OCI-LY7 (cell line): ENCODE results near the gene XIRP2. TPM values are rescaled to one million over a fixed set of nuclear protein-coding genes. Genes with fewer than 3 reads are reported as not detected.
"Not testable (repeated sequence)": the region's sequence is repeated elsewhere in the genome, so short reads cannot be mapped to it uniquely, and the experiment has no call there.

Experiments
- BruUV-seq: library from RNA; stranded (reverse); fragments of 400-500 nt; replicated peaks from 2 replicates; lab custom pipeline; 2021; lab: Mats Ljungman, UMichigan
- CTCF ChIA-PET: fragments of 300-600 bp; sonication (Branson Sonifier 250); formaldehyde crosslinking; loops from one replicate; lab custom pipeline; 2022; ENCODE audit warnings: antibody characterized with exemption; ENCODE audit not compliant: unreplicated experiment; lab: Charles Lee
- POLR2A ChIA-PET: fragments of 300-600 bp; sonication (Branson Sonifier 250); formaldehyde crosslinking; loops from one replicate; lab custom pipeline; 2022; ENCODE audit warnings: antibody characterized with exemption; lab: Charles Lee
- DNase-seq: peaks from one replicate; pipeline ENCODE4 v3.0.0-alpha.2; 2015; ENCODE audit warnings: low spot score
- H2AFZ ChIP-seq: fragments of 200-600 bp; sonication (generic), shearing (Covaris generic); 2 replicates; pipeline ENCODE4 v1.6.1; 2014; ENCODE audit warnings: mild to moderate bottlenecking, antibody characterized with exemption, low read length, moderate library complexity
- H3K27ac ChIP-seq: fragments of 200-600 bp; sonication (generic); 2 replicates; pipeline ENCODE4 v1.5.1; 2014; ENCODE audit warnings: mixed run types, low read depth, mild to moderate bottlenecking, moderate library complexity, low read length, inconsistent platforms; ENCODE audit not compliant: poor library complexity, severe bottlenecking
- H3K36me3 ChIP-seq: fragments of 200-600 bp; sonication (generic); 2 replicates; pipeline ENCODE4 v1.6.1; 2014; ENCODE audit warnings: mild to moderate bottlenecking, antibody characterized with exemption, low read length, moderate library complexity, mixed read lengths; ENCODE audit not compliant: insufficient read depth
- H3K4me1 ChIP-seq: fragments of 200-600 bp; sonication (generic); 2 replicates; pipeline ENCODE4 v1.5.1; 2014; ENCODE audit warnings: mild to moderate bottlenecking, low read length; ENCODE audit not compliant: insufficient read depth, poor library complexity, severe bottlenecking
- H3K4me2 ChIP-seq: fragments of 200-600 bp; sonication (generic); 2 replicates; pipeline ENCODE4 v1.6.1; 2014; ENCODE audit warnings: mild to moderate bottlenecking, low read length
- H3K4me3 ChIP-seq: fragments of 200-600 bp; sonication (generic); 2 replicates; pipeline ENCODE4 v1.5.1; 2014; ENCODE audit warnings: mild to moderate bottlenecking, low read depth, low read length; ENCODE audit not compliant: poor library complexity, severe bottlenecking
- H3K79me2 ChIP-seq: fragments of 200-600 bp; sonication (generic); 2 replicates; pipeline ENCODE4 v1.6.1; 2016; ENCODE audit warnings: low read depth, mild to moderate bottlenecking, low read length, moderate library complexity, mixed read lengths; ENCODE audit not compliant: insufficient read depth
- H3K9me2 ChIP-seq: fragments of 200-600 bp; sonication (generic); 2 replicates; pipeline ENCODE4 v1.6.1; 2016; ENCODE audit warnings: mild to moderate bottlenecking, low read length, mixed read lengths; ENCODE audit not compliant: insufficient read depth
- H3K9me3 ChIP-seq: fragments of 200-600 bp; sonication (generic); 2 replicates; pipeline ENCODE4 v1.6.1; 2014; ENCODE audit warnings: mild to moderate bottlenecking, mixed run types, low read length, mixed read lengths
- H4K20me1 ChIP-seq: fragments of 200-600 bp; sonication (generic); 2 replicates; pipeline ENCODE4 v1.6.1; 2014; ENCODE audit warnings: mild to moderate bottlenecking, antibody characterized with exemption, low read length, moderate library complexity, mixed read lengths; ENCODE audit not compliant: insufficient read depth
- EZH2phosphoT487 ChIP-seq: fragments of 200-600 bp; sonication (generic); IDR thresholded peaks from 2 replicates; pipeline ENCODE4 v1.6.1; 2018; ENCODE audit warnings: low read depth, borderline replicate concordance, mild to moderate bottlenecking, mixed run types, antibody characterized with exemption, low read length, moderate library complexity, mixed read lengths
- intact Hi-C: fragments of 100-400 bp; cut with micrococcal nuclease; formaldehyde crosslinking; loops from one replicate; pipeline ENCODE4 v1.10.0; 2022; ENCODE audit not compliant: unreplicated experiment
- total RNA-seq, 2 experiments: library from RNA; depleted of rRNA in 1 of 2; stranded (reverse); fragments of >200 nt in 1 of 2; shearing (Covaris generic) in 1 of 2; gene quantifications; 2 replicates each; pipeline ENCODE4 v1.2.3, GENCODE V29; 2014 to 2022
- TF ChIP-seq, protein P1 (sequence below): fragments of 200-600 bp; sonication (generic); conservative IDR thresholded peaks from 2 replicates; pipeline ENCODE4 v1.5.1; 2014; ENCODE audit warnings: mild to moderate bottlenecking, antibody characterized with exemption, low read length, moderate library complexity, mixed read lengths

XIRP2 gene
- total RNA-seq, 2 experiments from 2014 or later, result not detected

GRCh38 chr2:167069855-167070254, 181.6 kb downstream of the XIRP2 start:
- POLR2A ChIA-PET, result no interaction called here
- Histone ChIP-seq H3K36me3 (no peaks in the 10 kb centered on the region), H3K27ac (no peak overlapping the region), H3K9me3 (no peaks in the 10 kb centered on the region), H3K4me2 (no peak overlapping the region), H4K20me1 (no peaks in the 10 kb centered on the region), H3K9me2 (no peaks in the 10 kb centered on the region), H2AFZ (no peak overlapping the region), H3K4me1 (no peaks in the 10 kb centered on the region), H3K79me2 (no peaks in the 10 kb centered on the region), H3K4me3 (no peak overlapping the region)
- CTCF ChIA-PET, result no interaction called here
- TF ChIP-seq, protein P1, sequence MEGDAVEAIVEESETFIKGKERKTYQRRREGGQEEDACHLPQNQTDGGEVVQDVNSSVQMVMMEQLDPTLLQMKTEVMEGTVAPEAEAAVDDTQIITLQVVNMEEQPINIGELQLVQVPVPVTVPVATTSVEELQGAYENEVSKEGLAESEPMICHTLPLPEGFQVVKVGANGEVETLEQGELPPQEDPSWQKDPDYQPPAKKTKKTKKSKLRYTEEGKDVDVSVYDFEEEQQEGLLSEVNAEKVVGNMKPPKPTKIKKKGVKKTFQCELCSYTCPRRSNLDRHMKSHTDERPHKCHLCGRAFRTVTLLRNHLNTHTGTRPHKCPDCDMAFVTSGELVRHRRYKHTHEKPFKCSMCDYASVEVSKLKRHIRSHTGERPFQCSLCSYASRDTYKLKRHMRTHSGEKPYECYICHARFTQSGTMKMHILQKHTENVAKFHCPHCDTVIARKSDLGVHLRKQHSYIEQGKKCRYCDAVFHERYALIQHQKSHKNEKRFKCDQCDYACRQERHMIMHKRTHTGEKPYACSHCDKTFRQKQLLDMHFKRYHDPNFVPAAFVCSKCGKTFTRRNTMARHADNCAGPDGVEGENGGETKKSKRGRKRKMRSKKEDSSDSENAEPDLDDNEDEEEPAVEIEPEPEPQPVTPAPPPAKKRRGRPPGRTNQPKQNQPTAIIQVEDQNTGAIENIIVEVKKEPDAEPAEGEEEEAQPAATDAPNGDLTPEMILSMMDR, result no peak
- no peak for TF ChIP-seq EZH2phosphoT487
- BruUV-seq, result no TSS peak
- intact Hi-C loops, result no loop called here
- no peak for DNase-seq

DNA sequence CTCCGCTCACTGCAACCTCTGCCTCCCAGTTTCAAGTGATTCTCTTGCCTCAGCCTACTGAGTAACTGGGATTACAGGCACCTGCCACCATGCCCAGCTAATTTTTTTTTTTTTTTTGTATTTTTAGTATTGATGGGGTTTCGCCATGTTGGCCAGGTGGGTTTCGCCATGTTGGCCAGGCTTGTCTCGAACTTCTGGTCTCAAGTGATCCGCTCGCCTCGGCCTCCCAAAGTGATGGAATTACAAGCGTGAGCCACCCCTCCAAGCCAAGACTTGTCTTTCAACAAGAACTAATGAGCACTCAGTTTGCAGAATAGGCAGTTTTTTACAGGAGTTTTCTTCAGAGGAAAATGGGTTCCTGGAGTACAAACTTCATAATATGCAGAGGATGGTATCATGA, 187.4 kb downstream of the XIRP2 start:
- H4K20me1 ChIP-seq, H3K4me2 ChIP-seq, H3K27ac ChIP-seq, H3K4me3 ChIP-seq, DNase-seq, H3K9me3 ChIP-seq, H2AFZ ChIP-seq, BruUV-seq, H3K36me3 ChIP-seq, intact Hi-C loops, H3K4me1 ChIP-seq, H3K79me2 ChIP-seq, POLR2A ChIA-PET, H3K9me2 ChIP-seq, CTCF ChIA-PET: not testable (repeated sequence)

- CTCF ChIA-PET, DNase-seq, H3K36me3 ChIP-seq, H3K79me2 ChIP-seq, H3K27ac ChIP-seq, H2AFZ ChIP-seq, H3K9me3 ChIP-seq, H3K9me2 ChIP-seq, H3K4me3 ChIP-seq, BruUV-seq, H3K4me2 ChIP-seq, H4K20me1 ChIP-seq, POLR2A ChIA-PET, intact Hi-C loops, H3K4me1 ChIP-seq: not testable (repeated sequence)
Observed at GRCh38 chr2:167098931-167099330, 210.7 kb downstream of the XIRP2 start.

- Histone ChIP-seq H4K20me1 (no peaks in the 10 kb centered on the region), H3K9me2 (no peaks in the 10 kb centered on the region), H3K4me2 (no peak overlapping the region), H3K4me3 (no peak overlapping the region), H3K79me2 (no peaks in the 10 kb centered on the region), H3K36me3 (no peaks in the 10 kb centered on the region), H3K4me1 (no peaks in the 10 kb centered on the region), H3K27ac (no peak overlapping the region), H2AFZ (no peak overlapping the region), H3K9me3 (no peaks in the 10 kb centered on the region)
- no TSS peak for BruUV-seq
- no peak for DNase-seq
- TF ChIP-seq EZH2phosphoT487, result no peak
- TF ChIP-seq, protein P1, result no peak
- ChIA-PET CTCF (no interaction called here), POLR2A (no interaction called here)
- intact Hi-C loops, result no loop called here
Observed at GRCh38 chr2:167100506-167100905, 212.2 kb downstream of the XIRP2 start.
